NCI-H1092 treated with DMSO at 0.1 percent for 48 hours (cell line): Measurements from ENCODE around the gene CAMTA1.

ENCODE experiments used
- DNase-seq: peaks from one replicate; lab custom pipeline; 2025; lab: John Stamatoyannopoulos, UW

The CAMTA1 gene

DNA sequence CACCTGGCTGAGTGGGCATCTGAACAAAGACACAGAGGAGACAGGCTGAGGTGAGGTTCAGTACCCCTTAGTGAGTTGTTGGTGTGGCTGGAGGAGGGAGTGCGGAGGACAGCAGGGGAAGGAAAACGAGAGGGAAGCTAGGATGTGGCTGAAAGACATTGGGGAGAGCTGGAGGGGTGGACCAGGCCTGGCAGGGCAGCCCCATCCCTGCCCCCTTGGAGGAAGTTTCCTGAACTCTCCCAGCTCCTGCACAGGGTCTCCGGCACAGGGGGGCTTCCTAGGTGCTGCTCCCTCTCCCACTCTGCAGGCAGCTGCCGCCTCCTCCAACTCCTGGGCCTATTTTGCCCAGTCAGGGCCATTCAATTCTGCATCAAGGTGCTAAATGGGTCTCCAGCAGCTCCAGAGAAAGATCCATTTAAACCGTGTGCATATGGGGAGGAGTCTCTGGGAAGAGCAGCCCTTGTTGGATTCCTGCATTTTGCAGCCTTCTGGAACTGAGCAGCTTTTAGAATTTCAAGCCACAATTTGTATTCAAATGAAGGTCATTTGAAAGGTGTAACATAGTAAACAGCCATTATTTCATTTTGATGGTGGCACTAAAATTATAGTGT is 193.9 kb downstream of the CAMTA1 start:
- no peak for DNase-seq

GRCh38 chr1:6981595-6981994 is 196.3 kb downstream of the CAMTA1 start:
- DNase-seq: no peak

DNA sequence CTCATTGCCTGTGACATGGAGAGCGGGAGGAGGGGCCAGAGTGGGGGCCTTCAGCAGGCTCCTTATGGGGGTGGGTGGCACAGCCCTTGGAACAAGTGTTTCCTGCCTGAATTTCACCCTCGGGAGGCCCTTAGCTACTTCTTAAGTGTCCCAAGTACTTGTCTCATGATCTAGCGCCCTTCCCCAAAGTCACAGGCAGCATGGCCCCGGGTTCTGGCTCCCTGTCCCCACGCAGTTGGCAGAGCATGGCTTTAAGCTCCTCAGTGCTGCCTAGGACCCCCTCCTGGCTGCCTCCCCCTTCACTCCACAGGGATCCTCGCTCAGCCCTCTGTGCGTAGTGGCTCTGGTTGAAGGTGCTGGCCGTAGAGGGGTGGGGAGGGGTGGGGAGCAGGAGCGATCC is 197.2 kb downstream of the CAMTA1 start:
- no peak for DNase-seq

DNA sequence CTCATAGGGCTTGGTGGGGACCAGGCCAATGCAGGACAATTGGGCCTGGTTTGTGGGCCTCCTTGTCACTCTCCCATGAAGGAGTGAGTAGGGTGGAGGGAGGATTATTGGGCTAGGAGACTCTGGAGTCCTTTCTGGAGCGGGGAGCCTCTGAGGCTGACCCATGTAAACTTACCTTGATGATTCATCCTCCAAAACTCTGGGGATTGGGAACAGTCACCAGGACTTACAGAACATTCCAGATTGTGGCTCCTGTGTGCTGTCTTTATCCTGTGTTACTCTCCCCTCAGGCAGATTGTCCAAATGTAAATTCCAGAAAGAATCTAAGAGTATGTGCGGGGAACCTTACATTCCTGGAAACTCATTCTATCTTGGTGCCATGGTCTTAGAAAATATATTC is 197.6 kb downstream of the CAMTA1 start:
- no peak for DNase-seq

GRCh38 chr1:6984536-6984935 is 199.3 kb downstream of the CAMTA1 start:
- DNase-seq: no peak

GRCh38 chr1:6984986-6985385 is 199.7 kb downstream of the CAMTA1 start:
- no peak for DNase-seq

- DNase-seq: no peak
Measured at GRCh38 chr1:6985549-6986276, 200.5 kb downstream of the CAMTA1 start.

DNA sequence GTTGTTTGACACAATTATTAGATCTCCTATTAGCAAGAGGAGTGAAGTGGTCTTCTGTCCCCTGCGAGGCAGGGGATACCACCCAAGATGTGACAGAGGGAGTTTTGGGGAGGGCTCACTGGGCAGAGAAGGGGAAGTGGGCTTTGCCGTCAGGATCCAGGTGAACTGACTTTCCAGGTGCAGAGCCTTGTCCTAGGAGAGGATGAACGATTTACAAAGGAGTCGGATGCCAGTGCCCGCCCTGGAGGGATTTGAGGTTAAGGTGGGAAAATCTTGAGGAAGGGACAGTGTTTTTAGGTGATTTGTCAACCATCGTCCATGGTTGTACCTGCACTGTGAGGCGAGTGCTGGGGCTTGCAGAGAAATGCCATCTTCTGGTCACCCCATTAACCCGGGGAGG is 201.0 kb downstream of the CAMTA1 start:
- no peak for DNase-seq

DNA sequence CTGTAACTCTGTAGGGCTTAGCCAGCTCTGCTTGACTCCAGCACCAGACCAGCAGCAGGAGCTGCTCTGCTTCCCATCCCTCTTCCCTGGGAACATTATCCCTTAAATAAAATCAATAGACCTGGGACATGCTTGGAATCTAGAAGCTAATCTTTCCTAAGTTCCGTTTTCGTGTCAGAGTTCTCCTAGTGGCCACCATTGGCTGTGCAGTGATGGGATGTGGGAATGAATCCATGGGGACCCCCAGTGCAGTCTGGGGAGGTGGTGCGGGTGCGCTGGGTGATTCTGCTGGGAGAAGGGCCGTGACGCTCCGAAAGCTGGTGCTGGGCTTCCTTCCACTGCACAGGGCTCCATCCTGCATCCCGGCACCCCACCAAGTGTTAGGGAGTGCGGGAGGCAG is 202.7 kb downstream of the CAMTA1 start:
- no peak for DNase-seq

DNA sequence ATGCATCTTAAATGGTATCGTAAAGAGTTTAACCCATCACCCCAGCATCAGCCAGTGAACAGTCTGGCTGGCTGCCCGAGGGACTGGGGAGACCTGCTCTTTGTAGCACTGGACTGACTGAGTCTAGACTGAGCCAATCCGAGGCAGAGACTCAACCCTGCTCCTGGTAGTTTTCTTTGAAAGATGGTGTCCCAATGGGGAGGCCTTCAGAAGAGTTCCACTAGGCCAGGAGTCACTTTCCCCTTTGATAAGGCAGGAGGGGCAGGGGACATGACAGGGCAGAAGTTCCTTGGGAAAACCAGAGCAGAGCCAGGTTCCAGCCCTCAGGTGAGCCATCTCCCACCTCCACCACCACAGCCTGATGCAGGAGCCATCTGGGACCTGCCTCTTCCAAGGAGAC is 203.5 kb downstream of the CAMTA1 start:
- DNase-seq: no peak

DNA sequence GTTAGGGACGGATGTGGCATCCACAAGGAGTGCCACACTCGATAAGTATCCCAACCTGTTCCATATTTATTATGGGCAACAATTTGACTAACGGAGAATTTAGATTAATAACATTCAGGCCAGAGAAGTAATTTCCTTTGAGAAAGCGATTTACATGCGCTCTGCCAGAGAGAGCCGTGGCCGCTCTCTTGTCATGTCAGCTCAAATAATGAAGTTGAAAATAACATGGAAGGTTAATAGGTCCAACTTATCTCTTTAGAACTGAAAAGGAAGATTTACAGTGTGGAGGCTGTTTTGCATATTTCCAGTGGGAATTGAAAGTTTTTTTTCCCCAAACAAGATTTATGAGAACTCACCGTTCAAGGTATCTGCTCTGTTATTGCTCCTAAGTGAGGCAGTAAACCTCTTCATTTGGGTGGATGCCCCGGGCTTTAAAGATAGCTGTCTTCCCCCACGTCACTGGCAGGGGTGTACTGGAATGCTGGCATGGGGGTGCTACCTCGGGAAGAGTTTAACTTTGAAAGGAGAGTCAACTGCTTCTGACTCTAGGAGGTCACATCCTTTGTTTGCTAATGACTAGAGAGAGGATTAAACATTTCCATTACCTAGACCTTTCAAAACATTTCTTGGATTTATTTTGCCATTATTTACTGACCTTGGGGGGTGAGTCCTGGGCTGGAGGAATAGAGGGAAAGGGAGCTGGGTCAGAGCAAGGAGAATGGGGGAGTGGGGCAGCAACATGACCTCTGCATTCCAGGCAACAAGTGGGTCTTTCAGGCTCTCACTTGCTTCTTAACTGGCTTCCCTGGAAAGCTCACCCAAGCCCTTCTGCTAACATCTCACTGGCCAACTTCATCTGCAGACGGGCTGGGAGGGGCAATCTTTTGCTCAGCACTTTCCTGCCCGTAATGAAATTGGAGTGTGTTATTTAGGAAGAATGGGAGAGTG is 204.2 kb downstream of the CAMTA1 start:
- no peak for DNase-seq

- DNase-seq: no peak
Measured at GRCh38 chr1:6991266-6991665, 206.0 kb downstream of the CAMTA1 start.

GRCh38 chr1:6995789-6996188 is 210.5 kb downstream of the CAMTA1 start:
- DNase-seq: no peak

GRCh38 chr1:6996371-6996770 is 211.1 kb downstream of the CAMTA1 start:
- DNase-seq: no peak

GRCh38 chr1:6996866-6997265 is 211.6 kb downstream of the CAMTA1 start:
- DNase-seq: no peak

DNA sequence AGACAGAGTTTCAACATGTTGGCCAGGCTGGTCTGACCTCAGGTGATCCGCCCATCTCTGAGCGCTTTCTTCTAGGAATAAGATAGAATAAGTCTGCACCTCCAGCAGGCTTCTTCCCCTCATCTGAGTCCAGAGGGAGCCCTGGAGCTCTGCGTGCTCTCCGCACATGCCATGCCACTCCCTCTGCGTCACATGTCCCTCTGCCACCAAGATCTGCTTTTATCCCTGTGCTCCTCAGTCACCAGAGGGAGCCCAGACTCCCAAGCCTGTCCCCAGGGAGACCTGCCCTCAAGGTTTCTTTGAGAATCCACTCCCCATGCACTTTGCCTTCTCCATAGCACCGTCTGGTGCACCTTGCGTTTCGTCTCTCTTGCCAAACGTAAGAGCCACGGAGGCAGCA is 213.0 kb downstream of the CAMTA1 start:
- DNase-seq: peak; percentile 19

DNA sequence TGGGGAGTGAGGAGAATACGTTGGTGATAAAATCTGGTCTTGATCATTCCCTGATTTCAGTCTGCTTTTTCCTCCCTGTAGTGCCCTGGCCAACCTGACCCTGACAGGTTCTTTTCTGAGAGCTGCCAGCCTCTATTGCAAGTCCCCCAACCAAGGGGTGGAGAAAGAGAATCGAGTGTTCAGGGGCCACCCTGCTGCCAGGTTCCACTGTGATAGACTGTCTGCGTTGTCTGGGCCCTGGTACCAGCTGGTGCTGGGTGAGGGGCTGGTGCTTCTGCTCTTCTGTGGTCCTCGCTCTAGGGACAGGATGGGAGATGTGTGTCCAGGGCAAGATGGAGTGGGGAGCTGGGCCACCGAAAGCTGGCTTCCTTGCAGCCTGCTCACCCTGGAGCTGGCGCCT is 214.6 kb downstream of the CAMTA1 start:
- no peak for DNase-seq

- no peak for DNase-seq
Measured at GRCh38 chr1:7000720-7001119, 215.5 kb downstream of the CAMTA1 start.

DNA sequence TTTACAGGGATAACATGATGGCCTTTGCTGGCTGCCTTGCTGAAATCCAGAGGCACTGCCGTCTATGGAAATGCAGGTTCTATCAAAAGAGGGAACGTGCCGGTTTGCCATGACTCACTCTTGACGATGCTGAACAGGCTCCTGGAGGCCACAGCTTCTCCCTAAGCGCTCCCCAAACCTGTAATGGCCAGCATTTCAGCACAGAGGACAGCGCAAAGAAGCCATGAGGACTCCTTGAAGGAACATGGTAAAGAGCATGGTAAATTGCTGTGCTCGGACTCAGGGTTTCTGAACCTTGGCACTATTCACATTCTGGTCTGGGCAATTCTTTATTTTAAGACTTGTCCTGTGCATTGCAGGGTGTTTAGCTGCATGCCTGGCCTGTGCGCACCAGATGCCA is 217.5 kb downstream of the CAMTA1 start:
- no peak for DNase-seq

DNA sequence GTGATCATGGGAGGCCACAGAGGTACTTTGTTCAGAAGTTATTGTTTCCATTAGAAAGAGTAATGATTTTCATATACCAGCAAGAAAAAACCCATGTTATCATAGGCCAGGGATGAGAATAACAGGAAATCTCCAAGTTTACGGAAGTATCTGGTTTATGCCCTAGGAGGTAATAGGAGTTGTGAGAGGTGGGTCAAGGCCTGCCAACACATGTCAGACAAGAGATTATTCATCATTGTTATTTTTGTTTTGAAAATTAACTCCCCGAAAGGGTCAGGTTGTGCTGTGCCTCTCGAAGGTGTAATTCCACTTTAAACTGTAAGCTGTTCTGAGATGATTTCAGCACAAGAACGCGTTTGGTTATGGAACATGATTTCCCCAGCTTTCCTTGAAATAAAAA is 218.4 kb downstream of the CAMTA1 start:
- DNase-seq: no peak

GRCh38 chr1:7004181-7004580 is 218.9 kb downstream of the CAMTA1 start:
- DNase-seq: no peak

- no peak for DNase-seq
Measured at GRCh38 chr1:7005762-7006161, 220.5 kb downstream of the CAMTA1 start.
